Gastrocnemius medialis (tissue), 4 donors: Measurements from ENCODE around the gene LRCH3. TPM values are rescaled to one million over a fixed set of nuclear protein-coding genes. Genes with fewer than 3 reads are reported as not detected.

Experiments
- ATAC-seq, 2 donors: fragments of 150-250 bp; one replicate each; pipeline ENCODE4 v1.9.1; 2016
- DNase-seq, 2 donors: peaks; one replicate each; pipeline ENCODE4 v3.0.0-alpha.2; 2019
- H3K27ac ChIP-seq, 4 donors: fragments of 200-600 bp; sonication (generic); 1 replicate in 1 of 4; 2 replicates in 3 of 4; pipeline ENCODE4 v1.5.1; 2016 to 2018; ENCODE audit warnings: mild to moderate bottlenecking in 2 of 4, moderate library complexity in 1 of 4
- H3K27me3 ChIP-seq, 3 donors: fragments of 200-600 bp; sonication (generic) in 2 of 3; 1 replicate in 1 of 3; 2 replicates in 2 of 3; pipeline versions ENCODE4 v1.5.1 to v1.6.0; 2016 to 2019; ENCODE audit warnings: mild to moderate bottlenecking in 1 of 3, moderate library complexity in 1 of 3
- H3K36me3 ChIP-seq, 2 donors: fragments of 200-600 bp; sonication (generic) in 1 of 2; one replicate each; pipeline ENCODE4 v1.5.1; 2017 to 2018
- H3K4me1 ChIP-seq, 2 donors: fragments of 200-600 bp; sonication (generic) in 1 of 2; one replicate each; pipeline ENCODE4 v1.5.1; 2016 to 2017; ENCODE audit warnings: mild to moderate bottlenecking in 2 of 2
- H3K4me3 ChIP-seq, 4 donors: fragments of 200-600 bp; sonication (generic) in 3 of 4; 1 replicate in 1 of 4; 2 replicates in 3 of 4; pipeline ENCODE4 v1.5.1; 2016 to 2019; ENCODE audit warnings: mild to moderate bottlenecking in 2 of 4
- H3K9me3 ChIP-seq, 3 donors: fragments of 200-600 bp; sonication (generic) in 2 of 3; 1 replicate in 1 of 3; 2 replicates in 2 of 3; pipeline ENCODE4 v1.5.1; 2016 to 2019
- CTCF ChIP-seq, 5 experiments: fragments of 450-650 bp in 3 of 5; fragments of 200-600 bp in 2 of 5; sonication (generic) in 2 of 5; IDR thresholded peaks in 4 of 5; conservative IDR thresholded peaks in 1 of 5; 1 replicate in 4 of 5; 2 replicates in 1 of 5; pipeline ENCODE4 v1.5.1; 2016 to 2019; ENCODE audit warnings: antibody characterized with exemption in 5 of 5, mild to moderate bottlenecking in 3 of 5, moderate library complexity in 3 of 5
- POLR2A ChIP-seq, 2 donors: fragments of 450-650 bp; IDR thresholded peaks; one replicate each; pipeline ENCODE4 v1.6.1; 2017; ENCODE audit warnings: antibody characterized with exemption in 2 of 2, mild to moderate bottlenecking in 2 of 2, moderate library complexity in 2 of 2
- in situ Hi-C, 4 donors: fragments of 200-750 bp; cut with MboI; loops; one replicate each; pipeline versions ENCODE4 v1.15.0 to v1.8.0; 2017; ENCODE audit warnings: low sequenced_read_pairs in 4 of 4
- intact Hi-C: fragments of 100-400 bp; cut with DNase I; formaldehyde crosslinking; loops from one replicate; pipeline ENCODE4 v1.15.1; 2023; ENCODE audit warnings: low total_unique reads
- total RNA-seq, 4 donors: library from RNA; depleted of rRNA; stranded (reverse); fragments of >200 nt; gene quantifications; one replicate each; pipeline versions ENCODE4 v1.1.0 to v1.2.3, GENCODE V29; 2016

Gene LRCH3
- total RNA-seq, 4 donors from 2014 or later, result 18.0 to 126 (median 26.7) TPM

GRCh38 chr3:197854596-197855343 lies 63.7 kb downstream of the LRCH3 start:
- ATAC-seq (no peak), DNase-seq (no peak)
- Histone ChIP-seq H3K27me3 (no peaks in the 10 kb centered on the region), H3K9me3 (no peaks in the 10 kb centered on the region), H3K4me3 (no peak overlapping the region), H3K36me3 (peaks cover 3 to 59% of the 10 kb centered on the region in 2 donors), H3K27ac (no peak overlapping the region), H3K4me1 (peaks cover 10% of the 10 kb centered on the region in 2 donors)
- TF ChIP-seq CTCF (IDR thresholded peaks at IDR 0.05 in 4 of 5, conservative IDR thresholded peaks at IDR 0.05 in 1 of 5), result no peak
- TF ChIP-seq POLR2A (IDR thresholded peaks at IDR 0.05), result no peak
- intact Hi-C loops (no loop called here), in situ Hi-C loops (no loop called here)

GRCh38 chr3:197855571-197855970 lies 64.5 kb downstream of the LRCH3 start:
- in situ Hi-C loops, result no loop called here

GRCh38 chr3:197856199-197856816 lies 65.3 kb downstream of the LRCH3 start:
- Histone ChIP-seq H3K4me3 (no peak overlapping the region), H3K27me3 (no peaks in the 10 kb centered on the region), H3K36me3 (peaks cover 3 to 55% of the 10 kb centered on the region in 2 donors), H3K27ac (no peak overlapping the region), H3K9me3 (no peaks in the 10 kb centered on the region), H3K4me1 (peaks cover 10% of the 10 kb centered on the region in 2 donors)
- TF ChIP-seq CTCF (IDR thresholded peaks at IDR 0.05 in 4 of 5, conservative IDR thresholded peaks at IDR 0.05 in 1 of 5) (no peak), POLR2A (IDR thresholded peaks at IDR 0.05) (no peak)
- ATAC-seq (no peak), DNase-seq (no peak)
- in situ Hi-C loops (no loop called here), intact Hi-C loops (no loop called here)

More at GRCh38 chr3:197855571-197855970, 64.5 kb downstream of the LRCH3 start:
- Histone ChIP-seq H3K4me1 (peaks cover 10% of the 10 kb centered on the region in 2 donors), H3K27me3 (no peaks in the 10 kb centered on the region), H3K36me3 (peaks cover 3 to 55% of the 10 kb centered on the region in 2 donors), H3K4me3 (no peak overlapping the region), H3K27ac (no peak overlapping the region), H3K9me3 (no peaks in the 10 kb centered on the region)
- DNase-seq (no peak), ATAC-seq (no peak)
- intact Hi-C loops, result no loop called here
- TF ChIP-seq CTCF (IDR thresholded peaks at IDR 0.05 in 4 of 5, conservative IDR thresholded peaks at IDR 0.05 in 1 of 5) (no peak), POLR2A (IDR thresholded peaks at IDR 0.05) (no peak)

DNA sequence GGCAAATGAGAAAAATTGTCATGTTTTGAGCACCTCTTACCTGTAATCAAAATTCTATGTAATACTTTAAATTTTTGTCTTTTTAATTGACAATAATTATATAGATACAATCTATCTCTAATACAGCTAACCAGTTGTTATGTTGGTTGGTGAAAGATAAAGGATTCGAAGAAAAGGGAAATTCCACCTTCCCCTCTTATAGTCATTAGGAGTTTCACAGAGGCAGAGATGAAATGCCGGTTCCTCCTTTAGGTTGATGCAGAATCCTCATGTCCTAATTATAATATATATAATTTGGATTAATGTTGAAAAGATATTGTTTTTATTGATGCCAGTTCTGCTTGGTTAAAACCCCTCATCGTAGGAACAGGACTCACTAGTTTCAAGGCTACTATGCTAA lies 67.1 kb downstream of the LRCH3 start:
- peaks cover 3 to 43% of the 10 kb centered on the region in 2 donors for H3K36me3 ChIP-seq
- in situ Hi-C loops, result no loop called here

More for the DNA sequence above, 67.1 kb downstream of the LRCH3 start:
- H3K27ac ChIP-seq, result no peak overlapping the region
- no peaks in the 10 kb centered on the region for H3K9me3 ChIP-seq
- DNase-seq, result no peak
- H3K27me3 ChIP-seq, result no peaks in the 10 kb centered on the region
- intact Hi-C loops, result no loop called here
- H3K4me3 ChIP-seq, result no peak overlapping the region
- TF ChIP-seq CTCF (IDR thresholded peaks at IDR 0.05 in 4 of 5, conservative IDR thresholded peaks at IDR 0.05 in 1 of 5) (no peak), POLR2A (IDR thresholded peaks at IDR 0.05) (no peak)
- no peak for ATAC-seq
- H3K4me1 ChIP-seq, result peaks cover 10% of the 10 kb centered on the region in 2 donors
